NCI-H82 (cell line): ENCODE results near the gene PLTP.
"Not testable (repeated sequence)": the region's sequence is repeated elsewhere in the genome, so short reads cannot be mapped to it uniquely, and the experiment has no call there.

Experiments
- DNase-seq: peaks from one replicate; lab custom pipeline; 2025; lab: John Stamatoyannopoulos, UW

The PLTP gene

DNA sequence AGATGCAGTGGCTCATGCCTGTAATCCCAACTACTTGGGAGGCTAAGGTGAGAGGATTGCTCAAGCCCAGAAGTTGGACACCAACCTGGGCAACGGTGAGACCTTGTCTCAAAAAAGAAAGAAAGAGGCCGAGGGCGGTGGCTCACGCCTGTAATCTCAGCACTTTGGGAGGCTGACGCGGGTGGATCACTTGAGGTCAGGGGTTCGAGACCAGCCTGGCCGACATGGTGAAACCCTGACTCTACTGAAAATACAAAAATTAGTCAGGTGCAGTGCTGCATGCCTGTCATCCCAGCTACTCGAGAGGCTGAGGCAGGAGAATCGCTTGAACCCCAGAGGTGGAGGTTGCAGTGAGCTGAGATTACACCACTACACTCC lies 37.9 kb downstream of the PLTP start:
- not testable (repeated sequence) for DNase-seq

DNA sequence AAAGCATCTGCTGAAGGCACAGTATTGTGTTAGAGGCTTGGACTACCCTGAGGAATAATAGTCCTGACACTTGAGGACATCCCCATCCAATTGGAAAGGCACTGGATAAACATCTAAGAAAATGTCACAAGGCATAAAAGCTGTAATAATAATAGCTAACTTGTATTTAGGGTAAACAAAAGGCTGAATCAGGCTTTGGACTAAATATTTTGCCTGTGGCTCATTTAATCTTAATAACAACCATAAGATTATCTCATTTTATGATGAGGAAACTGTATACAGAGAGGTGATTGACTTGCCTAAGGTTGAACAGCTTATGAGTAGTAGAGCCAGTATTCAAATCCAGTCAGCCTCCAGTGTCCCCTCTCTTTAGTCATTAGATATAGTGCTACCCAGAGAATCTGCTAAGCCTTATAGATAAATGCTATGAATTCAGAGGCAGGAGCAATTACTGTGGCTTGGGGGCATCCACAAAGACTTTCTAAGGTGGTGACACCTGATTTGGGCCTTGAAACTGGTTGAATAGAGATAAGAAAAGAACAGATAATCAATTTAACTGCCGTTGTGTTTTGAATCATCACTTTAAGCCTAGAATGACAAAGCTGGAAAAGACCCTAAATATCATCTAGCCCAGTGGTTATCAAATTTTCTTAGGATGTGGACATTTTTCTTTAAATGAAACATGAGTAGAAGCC lies 38.4 kb downstream of the PLTP start:
- no peak for DNase-seq

DNA sequence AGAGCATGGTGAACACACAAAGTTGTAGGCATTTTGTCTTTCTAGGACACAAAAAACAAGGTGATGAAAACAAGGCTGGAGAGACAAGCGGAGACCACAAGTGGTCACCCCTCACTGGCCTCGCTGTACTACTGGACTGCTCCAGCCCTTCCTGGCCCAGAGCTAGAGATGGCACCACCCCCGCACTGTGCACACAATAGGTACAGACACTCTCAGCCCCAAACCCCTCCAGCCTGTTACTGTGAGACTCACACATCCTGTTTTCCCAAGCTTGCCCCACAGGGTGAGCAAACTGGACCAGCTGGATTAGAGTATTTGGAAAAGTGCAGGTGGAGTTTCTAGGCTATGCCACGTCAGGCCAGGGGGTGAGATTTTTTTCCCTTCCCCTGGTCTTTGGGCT lies 39.3 kb downstream of the PLTP start:
- DNase-seq = no peak

DNA sequence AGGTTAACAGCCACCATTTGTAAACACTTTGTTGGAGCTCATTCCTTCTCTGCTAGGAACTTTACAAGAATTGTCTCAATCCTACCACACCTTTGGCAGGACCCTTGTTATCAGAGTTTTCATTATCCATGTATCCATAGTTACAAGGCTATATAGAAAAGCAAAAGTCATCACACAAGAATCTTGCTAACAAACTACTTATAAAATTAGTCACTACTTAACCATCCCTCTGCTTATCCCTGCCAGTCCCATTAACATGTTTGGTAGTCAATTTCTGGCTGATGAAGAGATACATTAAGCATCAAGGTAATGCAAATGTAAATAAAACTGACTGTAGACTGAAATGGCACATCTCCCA lies 44.2 kb downstream of the PLTP start:
- DNase-seq = no peak

DNA sequence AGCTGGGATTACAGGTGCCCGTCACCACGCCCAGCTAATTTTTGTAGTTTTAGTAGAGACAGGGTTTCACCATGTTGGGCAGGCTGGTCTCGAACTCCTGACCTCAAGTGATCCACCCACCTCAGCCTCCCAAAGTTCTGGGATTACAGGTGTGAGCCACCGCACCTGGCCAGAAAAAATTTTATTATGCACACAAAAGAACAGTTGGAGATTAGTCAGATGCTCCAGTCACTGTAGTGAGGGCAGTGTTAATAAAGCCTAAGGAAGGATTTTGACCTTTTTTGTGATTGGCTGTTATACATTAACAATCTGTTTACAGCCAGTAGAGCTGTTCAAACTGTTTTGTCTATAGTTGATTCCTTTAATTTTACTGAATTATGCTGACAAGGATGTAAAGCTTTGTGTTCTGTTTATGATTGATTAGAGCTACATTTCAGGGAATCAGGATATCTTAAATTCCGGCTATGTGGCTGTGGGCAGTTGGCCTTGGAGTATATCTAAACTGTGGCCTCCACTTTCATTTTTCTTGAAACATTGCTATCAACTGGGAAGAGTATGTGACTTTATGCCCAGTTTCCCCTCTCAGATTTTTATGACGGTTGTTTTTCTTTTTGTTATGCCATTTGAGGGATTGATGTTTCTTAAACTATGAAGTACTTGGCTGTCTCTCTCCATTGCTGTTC lies 44.7 kb downstream of the PLTP start:
- DNase-seq = no peak

DNA sequence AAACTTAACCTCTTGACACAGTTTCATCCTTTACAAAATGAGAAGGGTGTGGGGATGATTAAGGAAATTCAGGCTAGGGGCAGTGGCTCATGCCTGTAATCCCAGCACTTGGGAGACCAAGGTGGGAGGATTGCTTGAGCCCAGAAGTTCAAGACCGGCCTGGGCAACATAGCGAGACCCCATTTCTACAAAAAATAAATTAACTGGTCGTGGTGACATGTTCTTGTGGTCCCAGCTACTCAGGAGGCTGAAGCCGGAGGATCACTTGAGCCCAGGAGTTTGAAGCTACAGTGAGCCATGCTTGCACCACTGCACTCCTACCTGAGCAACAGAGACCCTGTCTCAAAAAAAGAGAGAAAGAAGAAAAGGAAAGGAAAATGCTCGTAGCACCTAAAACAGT lies 45.5 kb downstream of the PLTP start:
- DNase-seq = no peak

DNA sequence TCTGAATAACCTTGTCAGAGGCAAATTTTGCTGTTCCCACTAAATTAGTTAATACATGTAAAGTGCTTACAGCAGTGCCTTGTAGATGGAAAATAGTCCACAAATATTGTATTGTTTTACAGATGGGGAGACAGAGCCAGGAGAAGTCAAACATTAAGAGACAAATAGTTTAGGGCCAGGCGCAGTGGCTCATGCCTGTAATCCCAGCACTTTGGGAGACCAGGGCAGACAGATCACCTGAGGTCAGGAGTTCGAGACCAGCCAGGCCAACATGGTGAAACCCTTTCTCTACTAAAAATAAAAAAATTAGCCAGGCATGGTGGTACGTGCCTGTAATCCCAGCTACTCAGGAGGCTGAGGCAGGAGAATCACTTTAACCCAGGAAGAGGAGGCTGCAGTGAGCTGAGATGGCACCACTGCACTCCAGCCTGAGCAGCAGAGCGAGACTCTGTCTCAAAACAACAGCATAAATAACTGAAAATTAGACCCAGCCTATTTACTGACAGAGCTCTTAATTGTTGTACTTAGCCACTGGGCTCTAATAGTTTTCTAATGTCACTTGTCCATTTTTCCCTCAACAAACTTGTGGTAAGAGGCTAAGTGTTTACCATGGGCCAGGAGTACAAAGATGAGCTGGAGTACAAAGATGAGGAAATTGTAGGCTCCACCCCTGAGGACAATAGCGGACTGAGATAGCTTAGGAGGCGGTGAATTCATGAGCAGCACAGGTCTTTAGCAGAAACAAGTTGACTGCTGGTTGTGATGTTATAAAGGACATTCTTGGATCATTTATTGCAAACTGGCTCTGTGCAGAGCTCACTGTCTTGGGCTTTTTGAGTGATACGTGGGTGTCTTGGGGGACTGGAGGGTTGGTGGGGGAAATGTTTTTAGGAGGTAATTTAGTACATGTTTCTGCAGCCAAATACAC lies 48.1 kb downstream of the PLTP start:
- no peak for DNase-seq

DNA sequence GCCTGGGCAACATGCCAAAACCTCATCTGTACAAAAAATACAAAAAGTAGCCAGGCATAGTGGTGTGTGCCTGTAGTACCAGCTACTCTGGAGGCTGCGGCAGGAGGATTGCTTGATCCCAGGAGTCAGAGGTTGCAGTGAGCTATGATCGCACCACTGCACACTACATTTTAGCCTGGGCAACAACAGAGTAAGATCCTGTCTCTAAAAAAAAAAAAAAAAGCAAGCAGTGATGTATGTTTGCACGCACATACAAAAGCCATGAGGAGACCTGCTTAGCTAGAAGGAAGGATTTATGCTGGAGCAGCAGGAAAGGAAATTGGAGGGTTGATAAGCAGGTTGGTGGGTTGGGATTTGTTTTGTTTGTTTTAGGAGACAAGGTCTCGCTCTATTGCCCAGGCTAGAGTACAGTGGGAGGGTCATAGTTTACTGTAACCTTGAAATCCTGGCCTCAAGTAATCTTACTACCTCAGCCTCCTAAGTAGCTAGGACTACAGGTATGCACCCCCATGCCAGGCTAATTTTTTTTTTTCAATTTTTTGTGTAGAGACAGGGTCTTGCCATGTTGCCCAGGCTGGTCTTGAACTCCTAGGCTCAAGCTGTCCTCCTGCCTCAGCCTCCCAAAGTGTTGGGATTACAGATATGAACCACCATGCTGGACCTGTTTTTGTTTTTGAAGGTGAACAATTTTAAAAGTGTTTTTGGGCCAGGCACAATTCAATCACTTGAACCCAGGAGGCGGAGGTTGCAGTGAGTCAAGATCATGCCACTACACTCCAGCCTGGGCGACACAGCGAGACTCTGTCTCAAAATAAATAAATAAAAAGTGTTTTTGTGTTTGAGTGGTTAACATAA lies 50.5 kb downstream of the PLTP start:
- peak; percentile 86 for DNase-seq

DNA sequence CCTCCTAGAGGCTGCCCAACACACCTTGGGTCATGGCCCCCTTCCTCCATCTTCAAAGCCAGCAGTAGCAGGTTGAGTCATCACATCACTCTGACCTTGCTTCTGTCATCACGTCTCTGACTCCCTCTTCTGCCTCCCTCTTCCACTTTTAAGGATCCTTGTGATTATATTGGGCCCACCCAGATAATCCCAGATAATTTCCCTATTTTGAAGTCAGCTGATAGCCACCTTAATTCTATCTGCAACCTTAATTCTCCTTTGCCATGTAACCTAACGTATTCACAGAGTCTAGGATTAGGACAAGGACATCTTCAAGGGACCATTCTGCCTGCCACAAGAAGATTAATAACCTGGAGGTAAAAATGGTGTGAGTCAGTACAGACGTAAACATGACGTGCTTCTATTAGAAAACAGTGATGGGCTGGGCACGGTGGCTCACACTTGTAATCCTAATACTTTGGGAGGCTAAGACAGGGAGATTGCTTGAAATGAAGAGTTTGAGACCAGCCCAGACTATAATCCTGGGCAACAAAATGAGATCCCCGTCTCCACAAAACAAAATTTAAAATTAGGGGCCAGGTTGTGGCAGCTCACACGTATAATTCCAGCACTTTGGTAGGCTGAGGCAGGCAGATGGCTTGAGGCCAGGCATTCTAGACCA lies 51.3 kb downstream of the PLTP start:
- DNase-seq = peak; percentile 95

DNA sequence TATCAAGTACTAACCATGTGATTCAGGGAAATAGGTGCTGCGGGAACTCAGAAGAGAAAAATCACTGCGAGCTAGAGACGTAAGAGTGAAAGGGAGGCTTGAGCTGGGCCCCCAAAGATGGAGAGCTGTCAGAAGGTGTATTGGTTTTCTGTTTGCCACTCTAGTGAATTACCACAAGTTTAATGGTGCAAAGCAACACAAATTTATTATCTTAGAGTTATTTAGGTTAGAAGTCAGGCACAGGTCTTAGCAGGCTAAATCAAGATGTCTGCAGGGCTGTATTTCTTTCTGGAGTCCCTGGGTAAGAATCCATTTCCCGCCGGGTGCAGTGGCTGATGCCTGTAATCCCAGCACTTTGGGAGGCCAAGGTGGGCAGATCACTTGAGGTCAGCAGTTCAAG lies 52.0 kb downstream of the PLTP start:
- DNase-seq = no peak

DNA sequence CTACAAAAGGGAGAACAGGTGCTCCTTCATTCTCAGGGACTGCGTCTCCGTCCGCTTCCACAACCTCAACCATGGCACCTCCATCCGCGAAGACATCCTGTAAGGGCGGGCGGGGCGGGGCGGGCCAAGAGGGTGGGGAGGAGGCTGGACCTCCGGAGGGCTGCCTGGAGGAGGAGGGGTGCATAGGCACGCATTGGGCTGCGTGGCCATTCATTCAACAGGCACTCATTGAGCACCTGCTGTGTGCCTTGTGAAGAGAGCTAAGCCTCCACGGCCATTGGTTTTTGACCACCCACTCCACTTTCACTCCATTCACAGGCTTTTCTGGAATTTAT lies 54.1 kb downstream of the PLTP start:
- peak; percentile 68 for DNase-seq

DNA sequence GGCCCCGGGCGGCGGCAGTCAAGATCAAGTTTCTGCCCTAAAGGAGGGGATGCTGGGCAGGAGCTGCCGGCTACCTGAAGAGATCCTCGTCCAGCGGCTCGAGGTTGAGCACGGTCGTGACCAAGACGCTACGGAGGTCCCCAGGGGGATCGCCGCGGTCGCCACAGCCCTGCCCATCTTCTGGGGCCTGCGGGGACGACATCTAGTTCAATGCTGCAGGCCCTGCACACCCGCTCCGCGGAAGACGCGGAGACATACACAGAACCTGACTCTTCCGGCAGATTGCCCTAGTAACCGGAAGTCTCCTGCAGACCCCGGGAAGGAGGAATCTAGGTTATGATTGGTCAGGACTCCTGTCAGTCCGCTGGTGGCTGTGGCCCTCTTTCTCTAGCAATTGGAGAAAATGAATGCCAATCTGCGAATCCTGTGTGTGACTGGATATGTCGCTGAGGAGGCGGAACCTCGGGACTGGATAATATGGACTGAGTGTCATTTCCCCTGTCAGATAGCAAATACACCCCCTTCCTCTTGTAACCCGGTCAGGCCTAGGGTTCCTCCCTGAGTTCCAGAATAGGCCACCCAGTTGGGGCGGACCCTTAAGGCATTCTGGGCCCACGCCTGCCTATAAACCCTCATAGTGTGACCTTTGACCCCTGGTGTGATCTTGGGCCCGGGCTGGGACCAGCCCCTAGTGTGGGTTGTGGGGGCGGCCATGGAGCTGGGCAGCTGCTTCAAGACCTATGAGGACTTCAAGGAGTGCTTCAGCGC lies 54.7 kb downstream of the PLTP start, which contains the start of the genes ACOT8 and ZSWIM3:
Gene ACOT8 (minus strand): TSS at position 279 of the 768 bp plus-strand sequence. CDS start 77 bp downstream, at position 202.
Gene ZSWIM3 (plus strand): TSS at position 501 of the 768 bp plus-strand sequence. CDS start 212 bp downstream, at position 713.
- peak; percentile 100 for DNase-seq

DNA sequence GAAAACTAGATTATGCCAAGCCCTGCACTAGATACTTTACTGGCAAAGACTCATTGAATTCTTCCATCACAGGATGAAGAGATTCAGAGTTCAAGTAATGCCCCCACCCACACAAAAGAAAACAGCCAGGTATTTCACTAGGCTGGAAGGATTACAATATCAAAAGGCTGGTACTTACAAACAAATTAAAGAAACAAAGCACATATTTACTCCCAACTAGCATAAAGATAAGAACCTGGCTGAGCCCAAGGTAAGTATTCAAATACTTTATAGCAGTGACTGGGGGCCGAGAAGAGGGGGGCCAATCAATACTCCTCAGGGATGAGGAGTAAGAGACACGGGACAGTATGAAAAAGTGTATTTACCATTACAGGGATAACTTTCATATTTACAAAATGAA lies 58.5 kb downstream of the PLTP start:
- no peak for DNase-seq

DNA sequence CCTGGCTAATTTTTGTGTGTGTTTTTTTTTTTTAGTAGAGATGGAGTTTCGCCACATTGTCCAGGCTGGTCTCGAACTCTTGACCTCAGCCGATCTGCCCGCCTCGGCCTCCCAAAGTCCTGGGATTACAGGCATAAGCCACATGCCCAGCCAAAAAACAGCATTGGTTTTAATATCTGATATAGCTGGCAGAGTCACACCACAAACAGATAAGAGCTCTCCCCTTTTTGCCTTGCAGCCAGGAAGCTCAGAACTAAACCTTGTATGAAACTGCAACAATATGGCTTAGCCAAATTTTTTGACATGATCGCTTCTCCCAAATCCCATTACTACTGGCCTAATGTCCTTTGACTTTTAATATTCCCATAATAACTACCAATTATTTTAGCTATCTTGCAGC lies 59.6 kb downstream of the PLTP start:
- DNase-seq = no peak

DNA sequence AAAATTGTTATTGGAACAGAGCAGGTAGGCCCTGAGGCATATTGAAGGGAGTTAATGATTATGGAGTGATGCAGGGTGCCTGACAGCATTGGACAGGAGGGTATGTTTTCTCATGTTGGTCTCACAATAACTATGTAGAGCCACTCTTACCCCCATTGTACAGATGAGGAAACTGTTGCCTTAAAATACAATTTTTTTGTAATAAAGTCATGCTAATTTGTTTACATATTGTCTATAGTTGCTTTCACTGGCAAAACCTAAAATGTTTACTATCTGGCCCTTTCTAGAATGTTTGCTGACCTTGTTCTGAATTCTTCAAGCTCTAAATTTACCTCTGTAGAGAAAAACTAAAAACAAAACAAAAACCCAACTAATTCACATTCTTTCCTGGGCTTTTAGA lies 60.5 kb downstream of the PLTP start:
- DNase-seq = no peak

DNA sequence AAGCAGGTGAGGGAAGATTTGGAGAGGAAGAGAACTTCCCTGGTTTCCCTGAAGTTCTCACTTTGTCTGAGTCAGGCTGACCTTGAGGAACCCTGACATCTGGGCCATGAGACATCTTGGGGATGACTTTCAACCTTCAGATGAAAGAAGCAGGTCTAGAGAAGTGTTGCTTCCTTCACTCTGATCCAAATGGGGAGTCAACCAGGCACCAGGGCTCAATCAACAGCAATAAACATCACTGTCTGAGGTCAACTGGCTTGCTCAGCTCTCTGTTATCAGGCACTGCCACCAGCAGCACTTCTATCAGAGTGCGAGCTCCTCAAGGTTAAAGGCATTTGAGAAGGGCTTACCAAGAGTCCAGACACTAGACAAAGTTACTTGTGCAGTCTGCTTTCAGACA lies 61.0 kb downstream of the PLTP start:
- DNase-seq = no peak

DNA sequence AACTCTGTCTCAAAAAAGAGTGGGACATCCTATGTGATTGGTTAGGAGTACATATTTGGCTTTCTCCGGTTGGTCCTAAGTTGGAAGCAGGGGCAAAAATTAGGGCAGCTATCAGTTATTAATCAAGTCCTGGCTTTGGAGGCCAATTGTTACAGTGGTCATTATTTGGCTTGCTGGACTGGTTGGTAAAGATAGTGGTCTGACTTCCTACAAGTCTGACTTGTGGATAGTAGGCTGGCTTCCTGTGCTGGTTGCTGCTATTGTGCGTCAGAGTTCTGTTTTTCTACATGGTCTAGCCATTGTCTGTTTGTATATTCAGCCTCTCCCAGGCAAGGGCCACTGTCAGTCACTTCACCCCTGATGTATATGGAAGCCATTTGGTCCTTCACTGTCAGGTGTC lies 61.7 kb downstream of the PLTP start:
- no peak for DNase-seq

DNA sequence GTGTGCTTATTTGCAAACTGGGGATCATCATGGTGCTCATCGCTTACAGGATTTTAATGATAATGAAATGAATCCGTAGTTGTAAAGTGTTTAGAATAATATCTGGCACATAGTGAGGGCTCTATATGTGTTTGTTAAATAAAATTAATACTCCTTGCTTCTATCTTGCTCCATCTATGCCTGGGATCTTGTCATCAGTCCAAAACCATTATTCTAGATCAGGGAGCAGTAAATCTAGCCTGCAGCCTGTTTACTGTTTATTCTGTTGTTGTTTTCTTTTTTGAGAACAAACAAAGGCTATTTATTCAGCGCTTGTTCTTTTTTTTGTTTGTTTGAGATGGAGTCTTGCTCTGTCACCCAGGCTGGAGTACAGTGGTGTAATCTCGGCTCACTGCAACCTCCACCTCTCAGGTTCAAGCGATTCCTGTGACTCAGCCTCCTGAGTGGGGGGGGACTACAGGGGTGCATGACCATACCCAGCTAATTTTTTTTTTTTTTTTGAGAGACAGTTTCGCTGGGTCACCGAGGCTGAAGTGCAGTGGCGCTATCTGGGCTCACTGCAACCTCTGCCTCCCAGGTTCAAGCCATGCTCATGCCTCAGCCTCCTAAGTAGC lies 62.9 kb downstream of the PLTP start:
- no peak for DNase-seq
